HEK293 (cell line): ENCODE data around the gene BMPR1A.
"Not testable (repeated sequence)": the region's sequence is repeated elsewhere in the genome, so short reads cannot be mapped to it uniquely, and the experiment has no call there.

Experiments
- EGR2 ChIP-seq: fragments of 450-650 bp; formaldehyde crosslinking; IDR thresholded peaks from 2 replicates; pipeline ENCODE4 v1.5.1; 2016; ENCODE audit warnings: low read depth, missing biosample characterization, missing genetic modification characterization
- PBX3 ChIP-seq: sonication (generic); formaldehyde crosslinking; IDR thresholded peaks from 2 replicates; pipeline ENCODE4 v1.8.1; 2022; ENCODE audit warnings: mild to moderate bottlenecking, moderate library complexity, missing genetic modification reagents
- TRIM28 ChIP-seq: IDR thresholded peaks from 2 replicates; pipeline ENCODE4 v1.6.1; 2011; ENCODE audit warnings: low read length, control low read depth, borderline replicate concordance
- ZBTB26 ChIP-seq: fragments of 450-650 bp; formaldehyde crosslinking; optimal IDR thresholded peaks from 2 replicates; pipeline ENCODE3; 2016; ENCODE audit warnings: missing biosample characterization, mild to moderate bottlenecking, missing genetic modification characterization
- ZFP41 ChIP-seq: fragments of 450-650 bp; formaldehyde crosslinking; IDR thresholded peaks from 2 replicates; pipeline ENCODE4 v1.5.1; 2016; ENCODE audit warnings: missing biosample characterization, missing genetic modification characterization, borderline replicate concordance
- ZNF112 ChIP-seq: fragments of 450-650 bp; formaldehyde crosslinking; IDR thresholded peaks from 2 replicates; pipeline ENCODE4 v1.5.0; 2017; ENCODE audit warnings: missing biosample characterization, missing genetic modification characterization
- ZNF274 ChIP-seq, 2 experiments: fragments of 200-500 bp in 1 of 2; fragments of 450-650 bp in 1 of 2; sonication (Bioruptor generic) in 1 of 2; formaldehyde crosslinking in 1 of 2; IDR thresholded peaks; 2 replicates each; pipeline versions ENCODE4 v1.5.1 to v1.6.1; 2014 to 2016; ENCODE audit warnings: borderline replicate concordance in 1 of 2, inconsistent platforms in 1 of 2, low read length in 1 of 2, missing biosample characterization in 1 of 2, missing genetic modification characterization in 1 of 2
- ZNF391 ChIP-seq: fragments of 450-650 bp; formaldehyde crosslinking; IDR thresholded peaks from 2 replicates; pipeline ENCODE4 v1.5.1; 2016; ENCODE audit warnings: low read depth, missing biosample characterization, missing genetic modification characterization, borderline replicate concordance
- ZSCAN18 ChIP-seq: fragments of 450-650 bp; formaldehyde crosslinking; IDR thresholded peaks from 2 replicates; pipeline ENCODE4 v1.5.1; 2016; ENCODE audit warnings: missing biosample characterization, missing genetic modification characterization
- TF ChIP-seq, protein P1 (sequence below): fragments of 450-650 bp; formaldehyde crosslinking; IDR thresholded peaks from 2 replicates; pipeline ENCODE4 v1.5.1; 2016; ENCODE audit warnings: missing biosample characterization, missing genetic modification characterization
- TF ChIP-seq, protein P2 (sequence below): fragments of 450-650 bp; formaldehyde crosslinking; IDR thresholded peaks from 2 replicates; pipeline ENCODE4 v1.5.1; 2017; ENCODE audit warnings: missing biosample characterization, missing genetic modification characterization

DNA sequence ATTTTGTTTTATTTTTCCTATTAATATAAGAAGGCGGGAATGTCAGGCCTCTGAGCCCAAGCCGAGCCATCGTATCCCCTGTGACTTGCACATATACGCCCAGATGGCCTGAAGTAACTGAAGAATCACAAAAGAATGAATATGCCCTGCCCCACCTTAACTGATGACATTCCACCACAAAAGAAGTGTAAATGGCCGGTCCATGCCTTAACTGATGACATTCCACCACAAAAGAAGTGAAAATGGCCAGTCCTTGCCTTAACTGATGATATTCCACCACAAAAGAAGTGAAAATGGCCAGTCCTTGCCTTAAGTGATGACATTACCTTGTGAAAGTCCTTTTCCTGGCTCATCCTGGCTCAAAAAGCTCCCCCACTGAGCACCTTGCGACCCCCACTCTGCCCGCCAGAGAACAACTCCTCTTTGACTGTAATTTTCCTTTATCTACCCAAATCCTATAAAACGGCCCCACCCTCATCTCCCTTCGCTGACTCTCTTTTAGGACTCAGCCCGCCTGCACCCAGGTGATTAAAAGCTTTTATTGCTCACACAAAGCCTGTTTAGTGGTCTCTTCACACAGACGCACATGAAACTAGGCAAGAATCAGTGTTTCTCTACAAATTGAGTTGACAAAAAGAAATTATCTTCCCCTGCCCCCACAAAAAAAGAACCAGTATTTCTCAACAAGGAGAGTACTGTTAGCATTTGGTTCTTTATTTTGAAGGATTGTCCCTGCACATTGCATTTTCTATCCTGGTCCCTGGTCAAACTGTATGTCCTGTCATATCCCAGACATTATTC lies 108.8 kb downstream of the BMPR1A start:
- not testable (repeated sequence) for TF ChIP-seq ZSCAN18 (tag by site-specific recombination); ZBTB26 (tag by site-specific recombination); PBX3 (CRISPR knock-in tag); ZNF112 (tag by site-specific recombination); ZNF274 (IDR thresholded peaks at IDR 0.05; ENCODE audit: low read length); ZNF274 (tag by site-specific recombination; IDR thresholded peaks at IDR 0.05; ENCODE audit: borderline replicate concordance); ZFP41; TRIM28; EGR2; ZNF391 (tag by site-specific recombination)
- TF ChIP-seq, protein P1, sequence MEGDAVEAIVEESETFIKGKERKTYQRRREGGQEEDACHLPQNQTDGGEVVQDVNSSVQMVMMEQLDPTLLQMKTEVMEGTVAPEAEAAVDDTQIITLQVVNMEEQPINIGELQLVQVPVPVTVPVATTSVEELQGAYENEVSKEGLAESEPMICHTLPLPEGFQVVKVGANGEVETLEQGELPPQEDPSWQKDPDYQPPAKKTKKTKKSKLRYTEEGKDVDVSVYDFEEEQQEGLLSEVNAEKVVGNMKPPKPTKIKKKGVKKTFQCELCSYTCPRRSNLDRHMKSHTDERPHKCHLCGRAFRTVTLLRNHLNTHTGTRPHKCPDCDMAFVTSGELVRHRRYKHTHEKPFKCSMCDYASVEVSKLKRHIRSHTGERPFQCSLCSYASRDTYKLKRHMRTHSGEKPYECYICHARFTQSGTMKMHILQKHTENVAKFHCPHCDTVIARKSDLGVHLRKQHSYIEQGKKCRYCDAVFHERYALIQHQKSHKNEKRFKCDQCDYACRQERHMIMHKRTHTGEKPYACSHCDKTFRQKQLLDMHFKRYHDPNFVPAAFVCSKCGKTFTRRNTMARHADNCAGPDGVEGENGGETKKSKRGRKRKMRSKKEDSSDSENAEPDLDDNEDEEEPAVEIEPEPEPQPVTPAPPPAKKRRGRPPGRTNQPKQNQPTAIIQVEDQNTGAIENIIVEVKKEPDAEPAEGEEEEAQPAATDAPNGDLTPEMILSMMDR = not testable (repeated sequence)
- TF ChIP-seq, protein P2, sequence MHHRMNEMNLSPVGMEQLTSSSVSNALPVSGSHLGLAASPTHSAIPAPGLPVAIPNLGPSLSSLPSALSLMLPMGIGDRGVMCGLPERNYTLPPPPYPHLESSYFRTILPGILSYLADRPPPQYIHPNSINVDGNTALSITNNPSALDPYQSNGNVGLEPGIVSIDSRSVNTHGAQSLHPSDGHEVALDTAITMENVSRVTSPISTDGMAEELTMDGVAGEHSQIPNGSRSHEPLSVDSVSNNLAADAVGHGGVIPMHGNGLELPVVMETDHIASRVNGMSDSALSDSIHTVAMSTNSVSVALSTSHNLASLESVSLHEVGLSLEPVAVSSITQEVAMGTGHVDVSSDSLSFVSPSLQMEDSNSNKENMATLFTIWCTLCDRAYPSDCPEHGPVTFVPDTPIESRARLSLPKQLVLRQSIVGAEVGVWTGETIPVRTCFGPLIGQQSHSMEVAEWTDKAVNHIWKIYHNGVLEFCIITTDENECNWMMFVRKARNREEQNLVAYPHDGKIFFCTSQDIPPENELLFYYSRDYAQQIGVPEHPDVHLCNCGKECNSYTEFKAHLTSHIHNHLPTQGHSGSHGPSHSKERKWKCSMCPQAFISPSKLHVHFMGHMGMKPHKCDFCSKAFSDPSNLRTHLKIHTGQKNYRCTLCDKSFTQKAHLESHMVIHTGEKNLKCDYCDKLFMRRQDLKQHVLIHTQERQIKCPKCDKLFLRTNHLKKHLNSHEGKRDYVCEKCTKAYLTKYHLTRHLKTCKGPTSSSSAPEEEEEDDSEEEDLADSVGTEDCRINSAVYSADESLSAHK (tag by site-specific recombination) = not testable (repeated sequence)
